Activated naive CD8-positive, alpha-beta T cell treated with anti-CD3 and anti-CD28 coated beads, Interleukin-2, amount 50 U/mL, for 16 hours (primary cell): ENCODE results near the gene LPAR2.
A peak's percentile ranks its signal among the peaks of the same experiment; 100 is the strongest.
"Not testable (repeated sequence)": the region's sequence is repeated elsewhere in the genome, so short reads cannot be mapped to it uniquely, and the experiment has no call there.

Experiments used
- DNase-seq: peaks from one replicate; pipeline ENCODE4 v3.0.0-alpha.2; 2020; ENCODE audit warnings: low read depth, low spot score

LPAR2 gene

GRCh38 chr19:19627621-19628500 lies at the start of gene LPAR2:
Gene LPAR2, minus strand, starts transcription at chr19:19628220. Its CDS starts 945 bp downstream, at chr19:19627275.
- peak; percentile 40 for DNase-seq

DNA sequence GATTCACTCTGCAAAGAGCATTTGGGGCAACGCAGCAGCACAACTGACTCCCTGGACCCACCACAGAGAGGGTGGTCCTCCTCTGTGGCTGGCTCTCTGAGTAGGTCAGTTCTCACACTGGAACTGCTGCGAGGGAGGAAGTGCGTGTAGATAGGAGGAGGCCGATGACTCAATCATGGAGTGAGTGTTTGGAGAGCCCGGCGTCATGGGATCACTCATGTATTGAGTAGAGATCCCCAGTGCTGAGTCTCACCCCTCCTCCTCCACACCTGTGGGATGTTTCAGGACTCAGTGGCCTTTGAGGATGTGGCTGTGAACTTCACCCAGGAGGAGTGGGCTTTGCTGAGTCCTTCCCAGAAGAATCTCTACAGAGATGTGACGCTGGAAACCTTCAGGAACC lies 49.6 kb upstream of the LPAR2 start:
- no peak for DNase-seq

DNA sequence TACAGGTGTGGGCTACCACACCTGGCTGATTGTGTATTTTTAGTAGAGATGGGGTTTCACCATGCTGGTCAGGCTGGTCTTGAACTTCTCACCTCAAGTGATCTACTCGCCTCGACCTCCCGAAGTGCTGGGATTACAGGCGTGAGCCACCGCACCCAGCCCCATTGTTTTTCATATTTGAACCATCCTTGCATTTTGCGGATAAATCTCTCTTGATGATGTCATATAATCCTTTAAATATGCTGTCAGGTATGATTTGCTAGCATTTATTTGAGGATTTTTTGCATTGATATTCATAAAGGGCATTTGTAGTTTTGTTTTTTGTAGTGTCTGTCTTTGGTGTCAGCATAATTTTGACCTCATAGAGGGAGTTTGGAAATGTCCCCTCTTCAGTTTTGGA lies 46.3 kb upstream of the LPAR2 start:
- no peak for DNase-seq

GRCh38 chr19:19672816-19673215 lies 44.8 kb upstream of the LPAR2 start:
- DNase-seq = no peak

DNA sequence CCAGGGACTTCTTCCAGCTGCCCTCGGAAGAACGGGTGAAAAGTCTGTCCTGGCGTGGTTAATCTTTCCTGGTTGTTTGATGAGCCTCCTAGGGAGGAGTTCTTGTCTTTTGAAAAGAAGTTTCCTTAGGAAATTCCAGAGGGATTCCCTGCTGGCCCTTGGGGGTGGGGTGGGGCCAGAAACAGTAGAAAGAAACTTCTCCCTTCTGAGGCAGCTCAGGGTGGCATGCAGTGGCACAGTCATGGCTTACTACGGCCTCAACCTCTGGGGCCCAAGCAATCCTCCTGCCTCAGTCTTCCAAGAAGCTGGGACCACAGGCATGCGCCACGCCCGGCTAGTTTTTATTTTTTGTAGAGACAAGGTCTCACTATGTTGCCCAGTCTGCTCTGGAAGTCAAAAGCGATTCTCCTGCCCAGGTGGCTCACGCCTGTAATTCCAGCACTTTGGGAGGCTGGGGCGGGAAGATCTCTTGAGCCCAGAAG lies 42.1 kb upstream of the LPAR2 start:
- no peak for DNase-seq

- peak; percentile 96 for DNase-seq
Measured at GRCh38 chr19:19668230-19669012, 40.4 kb upstream of the LPAR2 start, which contains the start of gene ZNF101. Gene ZNF101, plus strand, starts transcription at chr19:19668839. Its CDS starts 125 bp downstream, at chr19:19668964.

DNA sequence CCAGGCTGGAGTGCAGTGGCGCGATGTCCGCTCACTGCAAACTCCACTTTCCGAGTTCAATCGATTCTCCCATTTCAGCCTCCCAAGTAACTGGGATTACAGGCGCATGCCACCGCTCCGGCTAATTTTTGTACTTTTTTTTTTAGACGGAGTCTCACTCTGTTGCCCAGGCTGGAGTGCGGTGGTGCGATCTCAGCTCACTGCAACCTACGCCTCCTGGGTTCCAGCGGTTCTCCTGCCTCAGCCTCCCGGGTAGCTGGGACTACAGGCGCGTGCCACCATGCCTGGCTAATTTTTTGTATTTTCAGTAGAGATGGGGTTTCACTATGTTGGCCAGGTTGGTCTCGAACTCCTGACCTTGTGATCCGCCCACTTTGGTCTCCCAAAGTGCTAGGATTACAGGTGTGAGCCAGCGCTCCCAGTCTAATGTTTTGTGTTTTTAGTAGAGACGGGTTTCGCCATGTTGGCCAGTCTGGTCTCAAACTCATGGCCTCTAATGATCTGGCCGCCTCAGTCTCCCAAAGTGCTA lies 37.5 kb upstream of the LPAR2 start:
- DNase-seq = not testable (repeated sequence)

DNA sequence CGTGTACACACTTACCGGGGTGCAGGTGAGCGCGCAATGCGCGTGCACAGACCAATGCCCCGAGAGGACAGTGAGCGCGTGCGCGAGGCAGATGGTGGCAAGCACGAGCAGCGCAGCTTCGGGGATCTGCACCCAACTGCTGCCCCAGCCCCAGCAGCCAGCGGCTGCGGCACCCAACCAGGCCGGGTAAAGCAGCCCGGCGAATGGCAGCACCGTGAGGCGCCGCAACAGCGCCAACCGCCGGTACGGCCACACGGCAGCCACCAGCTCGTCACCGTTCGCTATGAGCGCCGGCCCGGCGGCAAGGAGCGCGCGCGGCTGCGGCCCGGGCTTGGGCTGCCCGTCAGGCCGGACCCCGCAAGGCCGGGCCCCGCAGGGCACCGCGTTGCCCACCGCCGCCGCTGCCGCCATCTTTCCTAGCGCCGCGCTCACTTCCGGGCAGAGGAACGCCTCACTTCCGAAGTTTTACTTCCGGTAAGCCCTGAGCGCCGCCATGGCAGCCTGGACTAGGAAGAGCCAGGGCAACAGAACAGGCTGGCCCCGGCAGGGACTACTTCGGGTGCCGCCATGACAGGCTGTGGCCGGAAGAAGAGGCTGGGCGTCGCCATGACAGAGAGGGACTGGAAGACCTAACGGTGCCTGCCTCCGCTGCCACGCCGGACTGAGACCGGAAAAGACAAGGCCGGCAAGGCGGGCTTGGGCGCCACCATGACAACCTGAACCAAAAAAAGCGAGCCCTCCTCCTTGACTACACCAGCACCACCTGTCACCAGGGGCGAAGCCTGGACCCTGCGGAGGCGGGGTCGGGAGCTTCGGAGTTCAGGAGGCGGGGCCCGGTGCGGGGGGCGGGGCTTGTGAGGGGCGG lies 35.5 kb upstream of the LPAR2 start, which contains the start of gene ATP13A1:
ATP13A1 (minus strand) TSS at position 421 of the 865 bp plus-strand sequence; CDS start at position 411, 10 bp downstream.
- DNase-seq = peak; percentile 83

DNA sequence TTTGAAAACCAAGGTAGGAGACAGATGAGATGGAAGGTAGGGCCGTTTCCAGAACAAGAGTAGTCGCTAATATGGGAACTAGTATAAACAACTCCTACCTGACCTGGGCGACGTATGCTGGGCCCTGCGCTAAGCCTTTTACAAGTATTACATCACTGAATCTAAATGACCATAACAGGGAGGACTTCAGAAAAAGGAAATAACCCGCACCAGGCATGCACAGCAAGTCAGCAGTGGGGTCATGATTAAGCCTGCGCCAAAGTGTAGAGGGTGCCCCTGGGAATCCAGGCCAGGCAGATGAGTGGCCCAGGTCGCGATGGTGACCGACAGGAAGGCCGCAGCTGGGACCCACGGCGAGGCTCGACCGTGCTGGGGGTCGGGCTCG lies 34.8 kb upstream of the LPAR2 start:
- DNase-seq = no peak

DNA sequence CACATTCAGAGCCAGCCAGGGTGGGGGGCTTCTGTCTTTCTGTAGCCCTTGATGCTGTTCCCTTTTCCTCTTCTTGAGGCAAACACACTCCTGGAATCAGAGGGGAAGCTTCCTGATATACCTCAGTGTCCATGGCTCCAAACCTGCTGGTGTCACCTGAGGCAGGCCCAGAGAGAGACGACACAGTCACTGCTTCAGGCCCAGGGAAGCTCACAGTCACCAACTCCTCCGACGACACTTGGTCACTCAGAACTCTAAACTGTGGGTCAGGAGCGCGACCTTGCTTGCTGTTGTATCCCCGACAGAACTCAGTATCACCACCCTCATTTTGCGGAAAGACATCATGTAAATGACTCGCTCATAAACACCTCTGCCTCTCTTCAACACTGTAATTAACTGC lies 34.3 kb upstream of the LPAR2 start:
- DNase-seq = no peak

DNA sequence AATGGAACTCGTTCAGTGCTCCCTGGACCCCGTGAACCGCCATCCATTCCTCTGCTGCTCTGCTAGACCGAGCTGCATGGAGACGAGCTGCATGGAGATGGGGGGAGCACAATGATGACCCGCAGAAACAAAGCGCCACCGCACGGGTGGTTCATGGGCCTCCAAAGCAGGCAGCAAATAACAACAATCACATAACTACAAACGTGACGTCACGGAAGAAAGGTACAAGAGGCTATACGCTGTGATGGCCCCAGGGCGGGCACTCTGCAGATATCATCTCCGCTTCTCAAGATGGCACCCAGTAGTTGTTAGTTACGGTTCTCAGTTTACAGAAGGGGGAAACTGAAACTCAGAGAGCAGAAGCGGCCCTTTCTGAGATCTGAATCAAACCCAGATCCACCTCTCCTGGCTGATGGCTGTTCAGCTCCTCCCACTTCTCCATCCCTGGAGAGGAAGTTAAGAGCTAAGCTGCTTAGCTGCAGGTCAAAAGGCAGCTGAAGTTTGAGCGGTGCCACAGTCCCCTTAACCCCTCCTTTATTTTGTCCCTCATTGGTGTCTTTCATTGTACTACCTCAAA lies 33.7 kb upstream of the LPAR2 start:
- no peak for DNase-seq

DNA sequence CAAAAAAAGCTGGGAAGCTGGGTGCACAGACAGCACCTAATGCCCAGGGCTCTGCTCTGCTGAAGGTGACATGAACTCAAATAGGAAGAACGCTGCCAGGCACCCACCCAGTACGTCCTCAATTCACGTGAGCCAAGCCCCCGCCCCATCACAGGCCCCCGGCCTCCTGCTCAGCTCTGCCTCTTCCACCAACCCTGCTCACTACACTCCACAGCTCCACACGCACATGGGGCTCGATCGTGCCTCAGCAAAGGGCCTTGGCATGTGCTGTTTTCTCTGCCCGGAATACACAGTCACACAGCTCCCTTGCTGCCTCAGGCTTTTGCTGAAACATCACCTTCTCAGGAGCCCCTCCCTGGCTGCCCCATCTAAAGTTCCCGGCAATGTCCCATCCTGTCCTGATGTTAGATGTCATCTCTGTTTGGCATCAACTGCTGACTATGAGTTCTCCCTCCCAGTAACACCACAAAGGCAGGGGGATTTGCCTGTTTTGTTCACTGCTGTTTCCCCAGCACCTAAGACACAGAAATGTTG lies 33.2 kb upstream of the LPAR2 start:
- no peak for DNase-seq

DNA sequence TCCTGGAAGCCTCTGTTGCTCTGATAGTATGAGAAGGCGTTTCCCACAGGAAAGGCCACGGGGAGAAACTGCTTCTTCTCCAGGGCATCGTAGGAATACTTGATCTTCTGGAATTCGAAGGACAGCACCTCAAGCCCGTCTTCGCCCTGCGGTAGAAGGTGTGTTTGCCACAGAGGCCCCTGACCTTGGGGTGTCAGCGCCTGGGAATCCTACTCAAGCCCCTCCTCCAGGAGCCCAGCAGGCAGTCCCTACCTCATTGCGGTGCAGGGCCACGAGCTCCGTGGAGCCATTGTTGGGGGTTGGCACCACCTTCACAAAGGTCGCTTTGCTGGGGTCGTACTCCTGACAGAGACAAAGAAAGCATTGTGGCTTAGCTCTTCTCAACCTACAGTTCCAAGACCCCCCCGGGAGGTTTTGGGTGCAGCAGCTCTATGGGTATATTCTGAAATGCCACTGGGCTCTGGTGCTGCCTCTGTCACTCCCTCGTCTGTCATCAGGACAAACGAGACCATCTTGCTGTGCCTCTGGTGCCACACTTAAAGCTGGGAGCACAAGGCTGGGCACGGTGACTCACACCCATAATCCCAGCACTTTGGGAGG lies 31.7 kb upstream of the LPAR2 start:
- no peak for DNase-seq

DNA sequence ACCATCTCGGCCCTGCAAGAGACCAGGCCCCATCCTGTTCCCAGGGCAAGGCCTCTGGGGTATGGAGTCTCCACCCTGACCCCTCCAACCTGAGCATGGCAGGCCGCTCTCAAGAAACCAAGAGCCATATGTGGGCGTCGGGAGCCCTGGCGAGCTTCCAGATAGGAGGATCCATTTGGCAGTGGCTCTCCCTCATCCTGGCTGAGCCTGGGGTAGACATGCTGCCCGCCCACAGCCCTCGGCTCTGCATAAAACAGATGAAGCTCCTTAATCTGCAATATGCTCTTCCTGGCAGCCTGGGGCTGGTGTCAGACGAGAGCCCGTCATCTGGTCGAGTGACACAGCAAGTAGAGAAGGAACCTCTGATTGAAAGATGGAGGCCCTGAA lies 29.4 kb upstream of the LPAR2 start:
- no peak for DNase-seq

- no peak for DNase-seq
Measured at GRCh38 chr19:19656451-19657396, 28.7 kb upstream of the LPAR2 start.

- no peak for DNase-seq
Measured at GRCh38 chr19:19655641-19656343, 27.8 kb upstream of the LPAR2 start.

DNA sequence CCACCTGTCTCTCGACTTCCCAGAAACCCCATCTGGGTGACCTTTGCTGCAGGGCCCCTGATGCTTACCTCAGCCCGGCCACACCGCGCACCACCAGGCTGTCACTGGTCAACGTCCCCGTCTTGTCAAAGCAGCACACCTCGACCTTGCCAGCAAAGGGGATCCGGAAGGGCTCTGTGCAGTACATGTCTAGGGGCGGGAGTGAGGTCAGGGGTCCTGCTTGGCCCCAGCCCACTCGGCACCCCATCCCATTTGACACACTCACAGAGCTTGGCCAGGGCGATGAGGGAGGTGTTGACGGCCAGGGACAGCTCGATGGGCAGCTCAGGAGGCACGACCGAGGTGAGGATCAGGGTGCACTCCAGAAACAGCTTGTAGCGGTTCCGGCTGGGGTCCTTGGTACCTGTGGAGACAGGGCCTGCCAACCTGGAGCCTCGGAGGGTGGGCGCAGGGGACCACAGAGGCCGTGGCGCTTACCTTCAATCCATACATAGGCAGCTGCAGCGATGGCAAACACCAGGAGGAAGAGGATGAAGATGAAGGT lies 27.1 kb upstream of the LPAR2 start:
- DNase-seq = no peak

DNA sequence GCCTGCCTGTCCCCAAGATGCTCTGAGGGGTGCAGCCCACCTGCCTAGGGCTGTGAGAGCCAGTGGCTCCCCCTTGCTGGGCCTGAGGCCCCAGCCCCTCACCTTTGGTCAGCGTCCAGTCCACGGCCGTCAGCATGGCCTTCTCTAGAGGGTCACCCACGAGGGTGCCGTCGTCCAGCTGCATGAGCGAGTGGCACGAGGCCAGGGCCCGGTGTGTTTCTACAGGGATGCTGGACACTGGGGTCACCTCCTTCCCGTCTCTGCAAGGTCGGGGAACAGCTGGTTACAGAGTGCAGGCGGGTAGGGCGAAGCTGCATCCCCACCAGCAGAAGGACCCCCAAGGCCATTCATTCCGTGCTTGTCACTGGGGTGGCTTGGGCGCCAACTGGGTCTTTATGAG lies 26.4 kb upstream of the LPAR2 start:
- DNase-seq = no peak
